Measurements from ENCODE around the gene MAST4. TPM values are rescaled to one million over a fixed set of nuclear protein-coding genes. Genes with fewer than 3 reads are reported as not detected.

MAST4 gene
- total RNA-seq, 1 donor from 2014 or later, result 55.2 TPM

DNA sequence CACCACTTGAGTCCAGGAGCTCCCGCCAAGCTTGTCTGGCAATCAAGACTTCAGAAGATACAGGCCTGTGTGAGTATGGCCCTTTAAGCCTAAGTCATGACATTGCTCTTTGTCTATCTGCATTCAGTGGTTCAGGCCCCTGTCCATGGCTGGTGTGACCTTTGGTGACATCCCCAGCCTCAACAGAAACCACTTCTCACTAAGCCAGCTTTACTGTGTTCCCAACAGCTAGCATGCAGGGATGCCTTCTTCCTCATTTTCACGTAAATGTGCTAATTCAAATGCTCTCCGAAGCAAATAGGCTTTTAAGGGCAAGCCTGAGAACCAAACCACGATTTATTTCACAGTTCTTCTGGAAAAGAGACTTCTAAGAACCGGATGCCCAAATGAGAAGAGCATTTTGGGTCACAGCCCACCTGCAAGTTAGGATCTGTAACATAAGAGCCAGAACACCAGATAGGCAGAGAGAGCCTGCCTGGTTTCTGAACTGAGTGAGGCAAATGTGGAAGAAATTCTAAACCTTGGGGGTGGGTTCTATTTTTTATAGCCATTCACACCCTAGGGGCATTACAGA is 585.5 kb downstream of the MAST4 start:
- TF ChIP-seq, protein P1, sequence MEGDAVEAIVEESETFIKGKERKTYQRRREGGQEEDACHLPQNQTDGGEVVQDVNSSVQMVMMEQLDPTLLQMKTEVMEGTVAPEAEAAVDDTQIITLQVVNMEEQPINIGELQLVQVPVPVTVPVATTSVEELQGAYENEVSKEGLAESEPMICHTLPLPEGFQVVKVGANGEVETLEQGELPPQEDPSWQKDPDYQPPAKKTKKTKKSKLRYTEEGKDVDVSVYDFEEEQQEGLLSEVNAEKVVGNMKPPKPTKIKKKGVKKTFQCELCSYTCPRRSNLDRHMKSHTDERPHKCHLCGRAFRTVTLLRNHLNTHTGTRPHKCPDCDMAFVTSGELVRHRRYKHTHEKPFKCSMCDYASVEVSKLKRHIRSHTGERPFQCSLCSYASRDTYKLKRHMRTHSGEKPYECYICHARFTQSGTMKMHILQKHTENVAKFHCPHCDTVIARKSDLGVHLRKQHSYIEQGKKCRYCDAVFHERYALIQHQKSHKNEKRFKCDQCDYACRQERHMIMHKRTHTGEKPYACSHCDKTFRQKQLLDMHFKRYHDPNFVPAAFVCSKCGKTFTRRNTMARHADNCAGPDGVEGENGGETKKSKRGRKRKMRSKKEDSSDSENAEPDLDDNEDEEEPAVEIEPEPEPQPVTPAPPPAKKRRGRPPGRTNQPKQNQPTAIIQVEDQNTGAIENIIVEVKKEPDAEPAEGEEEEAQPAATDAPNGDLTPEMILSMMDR (IDR thresholded peaks at IDR 0.05), result no peak
- Histone ChIP-seq H3K27me3 (no peaks in the 10 kb centered on the region), H3K4me3 (no peak overlapping the region), H3K36me3 (no peaks in the 10 kb centered on the region), H3K27ac (peak overlapping the region; percentile 49 to 83), H3K9me3 (peaks cover 0 to 3% of the 10 kb centered on the region in 2 donors), H3K4me1 (peaks cover 12 to 14% of the 10 kb centered on the region in 2 donors)
- intact Hi-C loops (cut with DNase I), result loop anchor here (2.0 kb wide), 1 partner anchor 27 kb away; no protein-coding TSS in a partner anchor
- no peak for DNase-seq (ENCODE audit: low spot score in 2 of 2)

DNA sequence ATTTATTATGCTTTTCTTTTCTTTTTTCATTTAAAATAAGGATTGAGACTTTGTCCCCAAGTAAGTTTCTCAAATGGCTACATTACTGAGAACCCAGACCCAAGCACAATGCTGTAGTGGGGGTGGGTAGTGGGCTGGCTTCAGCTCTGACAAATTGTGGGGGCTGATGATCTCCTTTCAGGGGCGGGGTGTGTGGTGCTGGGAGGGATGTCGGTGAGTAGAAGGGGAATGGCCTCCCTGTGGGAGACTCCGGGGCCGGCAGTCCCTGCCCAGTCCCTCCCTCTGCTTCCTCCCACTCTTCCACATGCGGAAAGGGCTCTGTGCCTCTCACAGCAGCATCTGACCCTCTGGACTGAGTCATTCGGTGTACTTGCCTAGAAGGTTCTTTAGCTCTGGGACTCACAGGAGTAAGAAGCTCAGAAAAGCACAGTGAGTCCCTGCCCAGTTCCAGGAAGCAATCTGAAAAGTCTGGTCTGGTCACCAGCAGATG is 586.2 kb downstream of the MAST4 start:
- DNase-seq (ENCODE audit: low spot score in 2 of 2), result peak; percentile 72 to 89
- TF ChIP-seq, protein P1 (IDR thresholded peaks at IDR 0.05), result no peak
- Histone ChIP-seq H3K4me1 (peaks cover 12 to 14% of the 10 kb centered on the region in 2 donors), H3K9me3 (no peaks in the 10 kb centered on the region), H3K27ac (peak overlapping the region; percentile 49 to 83), H3K27me3 (no peaks in the 10 kb centered on the region), H3K4me3 (peak overlapping the region in 1 of 2 donors; percentile 3), H3K36me3 (no peaks in the 10 kb centered on the region)
- intact Hi-C loops (cut with DNase I), result loop anchor here (2.0 kb wide), 1 partner anchor 26 kb away; no protein-coding TSS in a partner anchor

DNA sequence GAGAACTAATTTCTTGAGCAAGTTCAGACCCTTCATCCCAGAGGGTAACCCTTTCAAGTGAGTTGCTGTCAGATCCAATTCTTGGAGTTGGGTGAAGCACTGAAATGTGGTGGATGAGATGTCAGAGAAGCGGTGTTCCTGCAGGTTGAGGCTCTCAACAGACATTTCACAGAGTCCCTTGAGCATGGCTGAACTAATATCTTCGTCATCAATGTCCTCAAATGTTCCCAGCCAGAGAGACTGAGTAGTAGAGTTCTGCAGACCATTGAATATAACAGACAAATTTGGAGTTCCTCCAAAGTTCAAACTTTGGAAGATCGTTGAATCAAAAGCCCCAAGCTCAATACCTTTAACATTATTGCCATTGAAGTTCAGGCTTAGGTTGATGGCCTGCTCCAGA is 587.7 kb downstream of the MAST4 start:
- Histone ChIP-seq H3K4me1 (peaks cover 12 to 14% of the 10 kb centered on the region in 2 donors), H3K36me3 (no peaks in the 10 kb centered on the region), H3K27ac (no peak overlapping the region), H3K9me3 (no peaks in the 10 kb centered on the region), H3K27me3 (no peaks in the 10 kb centered on the region), H3K4me3 (no peak overlapping the region)
- TF ChIP-seq, protein P1 (IDR thresholded peaks at IDR 0.05), result no peak
- intact Hi-C loops (cut with DNase I), result loop anchor here (2.0 kb wide), 1 partner anchor 25 kb away; no protein-coding TSS in a partner anchor
- DNase-seq (ENCODE audit: low spot score in 2 of 2), result no peak

DNA sequence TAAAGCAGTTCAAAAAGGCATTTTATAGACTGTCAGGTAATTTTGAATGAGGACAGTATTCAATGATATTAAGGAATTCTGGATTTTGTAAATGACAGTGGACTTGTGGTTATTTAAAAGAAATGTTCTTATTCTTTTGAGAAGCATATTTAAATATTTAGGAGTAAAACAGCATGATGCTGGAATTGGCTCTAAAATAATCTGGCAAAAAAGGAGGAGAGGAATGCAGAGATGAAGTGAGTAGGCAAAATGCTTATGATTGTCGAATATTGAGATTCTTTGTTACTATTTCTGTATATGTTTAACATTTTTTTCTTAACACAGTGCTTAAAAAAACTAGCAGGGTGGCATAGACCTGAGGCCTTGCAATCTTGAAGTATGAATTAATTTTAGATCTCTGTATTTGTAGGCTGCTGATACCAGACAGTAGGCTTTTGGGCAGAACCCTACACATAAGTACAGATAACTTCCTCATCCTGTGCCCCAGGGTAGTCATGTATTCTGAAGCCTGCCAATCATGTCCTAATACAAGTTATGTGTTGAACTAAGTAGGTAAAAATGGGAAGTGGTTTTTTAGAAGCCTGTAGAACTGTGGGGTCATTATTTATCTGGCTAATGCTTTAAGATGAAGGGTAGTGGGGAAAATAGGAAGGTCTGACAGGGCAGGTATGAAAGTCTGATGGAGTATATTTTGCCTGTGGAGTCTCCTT is 591.0 kb downstream of the MAST4 start:
- Histone ChIP-seq H3K4me3 (no peak overlapping the region), H3K9me3 (no peaks in the 10 kb centered on the region), H3K27me3 (no peaks in the 10 kb centered on the region), H3K36me3 (no peaks in the 10 kb centered on the region), H3K27ac (no peak overlapping the region), H3K4me1 (peaks cover 7% of the 10 kb centered on the region in 2 donors)
- DNase-seq (ENCODE audit: low spot score in 2 of 2), result no peak
- intact Hi-C loops (cut with DNase I), result no loop called here
- TF ChIP-seq, protein P1 (IDR thresholded peaks at IDR 0.05), result no peak

DNA sequence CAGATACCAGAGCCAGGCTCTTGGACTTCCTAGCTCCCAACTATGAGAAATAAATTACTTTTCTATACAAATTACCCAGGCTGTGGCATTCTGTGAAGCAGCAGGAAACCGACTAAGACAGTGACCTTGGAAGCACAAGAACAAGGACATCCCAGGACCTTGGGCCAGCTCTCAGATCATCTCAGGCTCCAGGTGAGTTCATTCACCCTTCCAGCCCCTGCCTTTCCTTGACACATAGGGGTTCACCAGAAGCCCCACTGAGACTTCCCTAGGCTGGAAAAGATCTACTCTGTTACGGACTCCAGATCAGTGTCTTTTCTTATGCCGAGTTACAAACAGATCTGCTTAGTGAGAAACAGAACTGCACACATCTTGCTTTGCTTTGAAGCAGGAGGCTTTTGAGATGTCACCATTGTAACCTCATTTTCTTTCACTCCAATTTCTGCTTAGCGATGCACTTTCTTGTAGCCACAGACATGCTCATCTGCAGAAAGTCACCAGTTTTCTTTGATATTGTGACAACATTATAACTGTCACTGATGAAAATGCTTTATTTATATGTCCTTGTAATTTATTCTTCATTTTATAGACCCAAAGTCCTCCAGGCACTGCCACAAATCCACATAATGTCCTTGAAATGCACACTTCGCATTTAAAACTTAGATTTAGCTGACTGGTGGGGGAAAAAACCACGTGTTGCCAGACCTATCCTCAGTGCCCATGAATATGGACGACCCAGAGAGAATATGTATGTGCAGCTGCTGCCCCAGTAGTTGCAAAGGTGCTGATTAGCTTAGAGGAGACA is 592.3 kb downstream of the MAST4 start:
- no peak overlapping the region for H3K4me3 ChIP-seq
- no peaks in the 10 kb centered on the region for H3K4me1 ChIP-seq
- no peaks in the 10 kb centered on the region for H3K9me3 ChIP-seq
- H3K27me3 ChIP-seq, result no peaks in the 10 kb centered on the region
- TF ChIP-seq, protein P1 (IDR thresholded peaks at IDR 0.05), result no peak
- intact Hi-C loops (cut with DNase I), result no loop called here
- no peak for DNase-seq (ENCODE audit: low spot score in 2 of 2)
- H3K27ac ChIP-seq, result no peak overlapping the region
- H3K36me3 ChIP-seq, result no peaks in the 10 kb centered on the region
